ENCODE measurements around the gene TGFA.

Gene TGFA

GRCh38 chr2:70553584-70554337, at the start of gene TGFA:
Gene TGFA, minus strand, starts transcription at chr2:70553826. Its CDS starts 59 bp downstream, at chr2:70553767.
- no peak for DNase-seq

GRCh38 chr2:70603066-70603465, 49.4 kb upstream of the TGFA start:
- DNase-seq: no peak

GRCh38 chr2:70598197-70598596, 44.6 kb upstream of the TGFA start:
- no peak for DNase-seq

GRCh38 chr2:70596739-70597138, 43.1 kb upstream of the TGFA start:
- DNase-seq: no peak

- DNase-seq: no peak
These were observed 42.7 kb upstream of the TGFA start for GRCh38 chr2:70596293-70596692.

DNA sequence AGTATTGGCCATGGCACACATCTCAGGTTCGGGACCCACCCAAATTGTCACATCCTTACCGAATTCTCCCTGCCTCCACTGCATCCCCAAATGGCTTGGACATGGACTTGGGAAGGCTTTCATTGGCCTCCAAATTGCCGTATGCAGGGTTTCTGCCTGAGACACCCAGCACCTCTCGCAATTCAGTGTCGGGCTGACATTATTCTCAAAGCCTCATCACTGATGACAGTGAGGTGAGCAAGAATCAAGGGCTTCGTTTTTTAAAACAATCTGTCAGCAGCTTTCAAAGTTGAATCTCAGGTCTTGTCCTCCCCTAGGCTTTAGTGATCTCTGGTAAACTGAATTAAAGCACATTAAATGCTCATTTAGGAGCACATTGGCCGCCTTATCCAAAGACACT, 29.5 kb upstream of the TGFA start:
- DNase-seq: no peak

DNA sequence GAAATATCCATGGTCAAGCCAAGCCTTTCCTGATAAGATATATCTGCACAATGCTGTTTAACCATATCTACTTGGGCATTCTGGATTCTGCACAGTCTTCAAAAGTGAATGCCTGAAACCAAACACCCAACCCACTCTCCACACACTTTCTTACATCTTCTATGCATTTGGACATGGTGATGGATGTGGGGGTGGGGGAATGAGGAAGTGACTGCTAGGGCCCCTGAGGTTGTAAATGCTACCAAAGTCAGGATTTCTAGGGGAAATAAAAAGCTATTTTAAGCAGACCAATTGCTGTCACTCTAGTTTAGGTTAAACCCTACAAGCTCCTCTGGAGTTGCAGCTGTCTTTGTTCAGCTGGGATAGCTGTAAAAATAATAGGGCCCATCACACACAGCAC, 26.7 kb upstream of the TGFA start:
- no peak for DNase-seq

DNA sequence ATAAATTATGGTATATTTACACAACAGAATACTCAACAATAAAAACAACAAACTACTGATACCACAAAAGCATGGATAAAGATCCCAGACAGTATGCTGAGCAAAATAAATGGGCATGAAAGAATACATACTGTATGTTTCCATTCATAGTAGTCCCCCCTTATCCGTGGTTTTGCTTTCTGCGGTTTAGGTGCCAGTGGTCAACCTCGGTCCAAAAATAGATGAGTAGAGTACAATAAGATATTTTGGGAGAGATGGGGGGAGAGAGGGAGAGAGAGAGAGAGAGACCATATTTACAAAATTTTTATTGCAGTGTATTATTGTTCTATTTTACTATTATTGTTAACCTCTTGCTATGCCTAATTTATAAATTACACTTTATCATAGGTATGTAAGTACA, 21.0 kb upstream of the TGFA start:
- DNase-seq: no peak

GRCh38 chr2:70574109-70574508, 20.5 kb upstream of the TGFA start:
- DNase-seq: no peak

GRCh38 chr2:70570041-70570661, 16.5 kb upstream of the TGFA start:
- DNase-seq: no peak

GRCh38 chr2:70569559-70569958, 15.9 kb upstream of the TGFA start:
- no peak for DNase-seq

DNA sequence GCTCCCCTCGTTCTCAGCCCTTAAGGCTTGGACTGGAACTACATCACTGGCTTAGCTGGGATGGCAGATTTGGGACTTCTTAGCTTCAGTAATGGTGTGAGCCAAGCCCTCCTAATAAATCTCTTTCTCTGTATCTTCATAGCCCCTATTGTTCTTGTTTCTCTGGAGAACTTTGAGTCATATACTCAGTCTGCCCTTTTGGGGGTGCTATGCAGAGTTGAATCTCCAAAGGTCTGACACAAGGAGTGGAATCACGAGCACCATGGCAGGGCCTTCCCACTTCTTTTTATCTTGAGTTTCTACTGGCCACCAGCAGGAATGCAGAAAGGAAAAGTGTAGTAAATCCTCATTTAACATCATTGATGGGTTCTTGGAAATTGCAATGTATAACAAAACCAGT, 13.3 kb upstream of the TGFA start:
- no peak for DNase-seq

- no peak for DNase-seq
These were observed 12.8 kb upstream of the TGFA start for GRCh38 chr2:70566464-70566863.

DNA sequence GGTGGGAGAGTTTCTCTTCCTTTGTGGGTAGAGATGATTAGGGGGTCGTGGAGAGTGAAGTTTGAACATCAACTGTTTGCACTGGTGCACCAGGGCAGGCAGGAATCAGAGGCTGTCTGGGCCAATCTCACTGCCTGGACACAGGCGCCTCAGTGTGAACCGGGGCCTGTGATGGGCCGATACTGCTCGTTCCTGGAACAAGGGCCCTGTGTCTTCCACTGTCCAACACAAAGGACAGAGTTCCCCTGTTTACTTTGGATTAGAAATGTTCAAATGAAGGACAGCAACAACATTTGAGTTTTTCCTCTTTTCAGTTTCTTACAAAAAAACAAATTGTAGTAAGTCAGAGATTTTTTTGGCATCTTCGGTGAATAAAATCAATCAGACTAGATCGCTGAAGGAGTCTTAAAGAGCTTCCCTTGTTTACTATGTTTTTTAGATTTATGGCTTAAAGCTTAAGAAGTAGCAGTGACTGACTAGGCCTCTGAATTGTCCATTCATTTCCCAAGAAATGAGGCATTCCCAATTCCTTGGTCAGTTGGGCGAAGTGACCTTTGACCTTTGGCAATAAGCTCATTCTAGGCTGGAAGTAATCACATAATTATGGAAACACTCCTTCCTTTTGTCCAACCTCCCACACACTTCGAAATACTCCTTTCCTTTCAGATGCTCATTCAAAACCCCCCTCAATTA, 11.6 kb upstream of the TGFA start:
- DNase-seq: no peak

GRCh38 chr2:70561893-70562292, 8.3 kb upstream of the TGFA start:
- DNase-seq: no peak

DNA sequence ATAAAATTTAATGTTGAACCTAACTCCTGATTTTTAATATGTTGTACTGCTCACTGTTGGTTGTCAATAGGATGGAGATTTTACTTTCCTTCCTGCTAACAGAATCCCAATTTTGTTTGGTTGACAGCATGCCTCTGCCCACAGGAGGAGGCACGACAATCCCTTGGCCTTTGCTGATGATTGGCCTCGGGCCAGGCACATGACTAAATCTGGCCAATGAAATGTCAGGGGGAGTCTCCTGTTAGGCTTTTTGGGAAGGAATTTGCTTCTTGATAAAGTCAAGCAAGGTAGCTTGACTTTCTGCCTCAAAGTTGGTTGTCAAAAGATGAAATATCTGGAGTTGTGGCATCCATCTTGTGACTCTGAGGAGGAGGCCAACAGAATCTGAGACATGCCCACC, 6.8 kb upstream of the TGFA start:
- DNase-seq: no peak

DNA sequence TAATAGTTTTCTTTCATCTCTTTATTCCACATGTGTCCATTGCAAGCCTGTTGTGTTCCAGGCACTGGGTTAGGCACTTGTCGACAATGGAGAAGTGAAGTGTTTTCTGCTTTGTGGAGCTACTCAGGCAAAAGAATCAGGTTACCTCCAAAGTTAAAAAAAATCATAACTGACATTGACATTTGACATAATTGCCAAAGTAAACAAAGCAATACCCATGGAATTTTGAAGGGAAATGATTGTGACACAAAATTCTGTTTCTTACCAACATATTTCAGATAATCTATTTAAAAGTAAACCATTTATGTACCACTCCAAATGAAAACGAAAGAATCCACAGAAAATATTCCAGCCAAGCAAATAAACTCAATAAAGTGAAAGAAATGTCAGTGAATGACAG, 6.4 kb upstream of the TGFA start:
- DNase-seq: no peak

DNA sequence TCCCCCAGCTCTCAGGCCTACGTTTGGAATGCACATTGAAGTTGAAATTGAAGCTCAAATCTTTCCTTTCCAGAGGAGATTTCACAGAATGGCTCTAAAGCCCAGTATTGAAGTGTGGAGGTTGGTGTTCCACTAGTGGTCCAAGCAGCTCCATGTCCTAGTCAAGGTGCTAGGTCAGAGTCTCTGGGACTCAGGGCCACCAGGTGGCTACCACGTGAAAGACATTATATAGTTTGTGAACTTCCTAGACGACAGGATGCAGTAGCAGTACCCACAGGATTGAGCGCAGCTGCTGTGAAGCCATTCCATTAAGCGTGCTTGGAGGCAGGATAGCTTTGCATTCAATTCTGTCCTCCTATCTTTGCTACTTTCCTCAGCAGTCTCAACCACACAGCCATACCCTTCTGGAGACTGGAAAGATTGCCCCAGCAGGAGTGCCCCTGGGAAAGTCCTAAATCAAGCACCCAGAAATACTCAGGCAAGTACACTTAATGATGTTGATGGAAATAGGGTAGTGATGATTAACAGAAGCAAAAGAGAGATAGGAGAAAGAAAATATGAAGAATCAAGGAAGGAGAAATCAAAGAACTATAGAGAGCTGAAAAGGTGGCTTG, 4.7 kb upstream of the TGFA start:
- DNase-seq: no peak

GRCh38 chr2:70557171-70557838, 3.7 kb upstream of the TGFA start:
- no peak for DNase-seq

DNA sequence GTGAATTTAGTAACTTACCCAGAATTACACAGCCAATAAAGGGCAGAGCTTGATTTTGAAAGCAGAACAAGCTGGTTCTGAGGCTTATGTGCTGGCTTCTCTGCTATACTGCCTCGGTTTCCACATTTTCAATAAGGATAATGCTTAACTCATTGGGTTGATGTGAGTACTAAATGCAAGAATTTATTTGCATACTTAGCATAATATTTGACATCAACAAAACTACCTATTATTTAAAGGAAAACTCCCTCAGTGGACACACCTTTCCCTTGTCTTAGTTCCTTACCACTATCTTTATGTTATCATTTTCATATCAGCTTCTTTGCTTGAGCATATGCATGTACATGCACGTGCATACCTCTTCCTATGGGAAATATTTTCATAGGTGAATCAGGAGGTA, 3.0 kb upstream of the TGFA start:
- no peak for DNase-seq

DNA sequence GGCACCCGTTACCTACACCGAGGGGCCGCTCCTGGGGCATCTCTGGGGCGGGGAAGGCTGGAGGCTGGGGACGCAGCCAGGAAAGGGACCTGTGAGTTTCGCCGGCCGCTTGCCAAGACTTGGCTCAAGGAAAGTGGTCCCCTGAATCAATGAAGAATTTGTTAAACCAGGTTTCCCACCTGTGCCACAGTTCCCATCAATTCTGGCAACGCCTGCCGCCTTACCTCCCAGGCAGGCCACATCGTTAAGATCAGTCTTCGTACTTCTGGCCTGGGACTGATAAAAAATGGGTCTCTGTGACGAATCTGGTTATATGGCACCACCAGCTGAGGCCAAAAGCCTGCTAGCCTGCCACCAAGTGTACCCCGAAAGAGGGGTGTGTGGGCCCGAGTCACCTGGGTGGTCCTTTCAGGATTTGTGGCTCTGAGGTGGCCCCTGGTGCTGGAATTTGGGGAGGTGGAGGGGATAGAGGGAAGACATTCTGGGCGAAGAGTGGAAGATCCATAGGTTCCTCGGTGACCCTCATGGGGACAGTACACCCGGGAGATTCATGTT, 789 bp upstream of the TGFA start:
- no peak for DNase-seq

DNA sequence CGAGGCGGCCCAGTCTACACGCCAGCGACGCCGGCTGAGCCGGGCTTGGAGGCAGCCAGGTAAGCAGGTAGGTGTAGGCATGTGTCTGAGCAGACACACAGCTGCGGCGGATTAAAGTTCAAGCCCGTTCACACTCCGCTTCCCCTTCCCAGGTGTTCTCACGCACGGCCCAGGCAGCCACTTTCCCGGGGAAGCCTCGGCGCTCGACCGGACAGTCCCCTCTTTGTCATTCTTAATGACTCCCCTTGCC, 367 bp downstream of the TGFA start:
- DNase-seq: no peak
